IMR-90 (cell line): Measurements from ENCODE around the gene DDX46. TPM values are rescaled to one million over a fixed set of nuclear protein-coding genes. Genes with fewer than 3 reads are reported as not detected.

Source experiments
- ATAC-seq: fragments of 200-7000 bp; cut with Tn5 transposase; 2 replicates; pipeline ENCODE4 v1.9.1; 2020; ENCODE audit warnings: low read depth, mild to moderate bottlenecking, moderate library complexity
- BruUV-seq: library from RNA; stranded (reverse); fragments of 400-500 nt; replicated peaks from 2 replicates; lab custom pipeline; 2021; lab: Mats Ljungman, UMichigan
- CTCF ChIA-PET: fragments of 300-600 bp; formaldehyde crosslinking; extraction: SDS; loops from one replicate; lab custom pipeline; 2021; ENCODE audit warnings: antibody characterized with exemption; lab: Yijun Ruan, JAX
- POLR2A ChIA-PET: fragments of 300-600 bp; sonication (Branson Sonifier 250); formaldehyde crosslinking; loops from one replicate; lab custom pipeline; 2022; ENCODE audit warnings: antibody characterized with exemption; ENCODE audit not compliant: unreplicated experiment; lab: Charles Lee
- DNase-seq: peaks from one replicate; pipeline ENCODE4 v3.0.0; 2013
- H2AFZ ChIP-seq: replicated peaks from 2 replicates; pipeline ENCODE3; 2013; ENCODE audit warnings: low read length, mild to moderate bottlenecking; ENCODE audit not compliant: poor library complexity
- H2AK5ac ChIP-seq: 2 replicates; pipeline ENCODE4 v1.6.1; 2013; ENCODE audit warnings: low read depth, low read length, inconsistent platforms
- H2AK9ac ChIP-seq: replicated peaks from 2 replicates; pipeline ENCODE3; 2013; ENCODE audit warnings: mild to moderate bottlenecking, low read depth, low read length, moderate library complexity; ENCODE audit not compliant: poor library complexity
- H2BK120ac ChIP-seq: 2 replicates; pipeline ENCODE4 v1.6.1; 2013; ENCODE audit warnings: low read depth, low read length, inconsistent platforms
- H2BK15ac ChIP-seq: 3 replicates; pipeline ENCODE4 v1.6.1; 2013; ENCODE audit warnings: low read depth, low read length, inconsistent platforms
- H2BK20ac ChIP-seq: 2 replicates; pipeline ENCODE4 v1.6.1; 2013; ENCODE audit warnings: low read depth, mild to moderate bottlenecking, inconsistent platforms, low read length, moderate library complexity
- H2BK5ac ChIP-seq: 2 replicates; pipeline ENCODE4 v1.6.1; 2013; ENCODE audit warnings: mild to moderate bottlenecking, low read depth, low read length, inconsistent platforms; ENCODE audit not compliant: poor library complexity, severe bottlenecking
- H3K14ac ChIP-seq: replicated peaks from 2 replicates; pipeline ENCODE4 v1.6.1; 2013; ENCODE audit warnings: low read depth, low read length, inconsistent platforms
- H3K18ac ChIP-seq: 2 replicates; pipeline ENCODE4 v1.6.1; 2013; ENCODE audit warnings: low read depth, low read length, control low read depth
- H3K23ac ChIP-seq: 2 replicates; pipeline ENCODE4 v1.6.1; 2013; ENCODE audit warnings: low read depth, low read length, inconsistent platforms
- H3K27ac ChIP-seq: 2 replicates; pipeline ENCODE4 v1.5.1; 2013; ENCODE audit warnings: mild to moderate bottlenecking, control low read depth, low read length; ENCODE audit not compliant: insufficient read depth
- H3K27me3 ChIP-seq: 2 replicates; pipeline ENCODE4 v1.6.1; 2013; ENCODE audit warnings: low read length; ENCODE audit not compliant: control insufficient read depth, insufficient read depth
- H3K36me3 ChIP-seq: 2 replicates; pipeline ENCODE4 v1.6.1; 2013; ENCODE audit warnings: low read length, mixed read lengths; ENCODE audit not compliant: control insufficient read depth, insufficient read depth
- H3K4ac ChIP-seq: 2 replicates; pipeline ENCODE4 v1.6.1; 2013; ENCODE audit warnings: low read depth, low read length, inconsistent platforms
- H3K4me1 ChIP-seq: 2 replicates; pipeline ENCODE4 v1.6.1; 2013; ENCODE audit warnings: low read length, mixed read lengths; ENCODE audit not compliant: control insufficient read depth, insufficient read depth
- H3K4me2 ChIP-seq: 2 replicates; pipeline ENCODE4 v1.6.1; 2013; ENCODE audit warnings: low read depth, mild to moderate bottlenecking, control low read depth, low read length, moderate library complexity
- H3K4me3 ChIP-seq: 2 replicates; pipeline ENCODE4 v1.5.1; 2013; ENCODE audit warnings: low read depth, mild to moderate bottlenecking, control low read depth, low read length, moderate library complexity; ENCODE audit not compliant: insufficient read depth
- H3K56ac ChIP-seq: 2 replicates; pipeline ENCODE4 v1.6.1; 2013; ENCODE audit warnings: low read length, inconsistent platforms; ENCODE audit not compliant: insufficient read depth; ENCODE audit errors: extremely low read depth
- H3K79me1 ChIP-seq, 2 experiments: 2 replicates each; pipeline ENCODE4 v1.6.1; 2013; ENCODE audit warnings: low read length in 2 of 2, inconsistent platforms in 1 of 2, low read depth in 1 of 2
- H3K9ac ChIP-seq: 2 replicates; pipeline ENCODE4 v1.6.1; 2013; ENCODE audit warnings: low read depth, low read length, control low read depth
- H3K9me1 ChIP-seq: 2 replicates; pipeline ENCODE4 v1.6.1; 2013; ENCODE audit warnings: low read length, inconsistent platforms; ENCODE audit not compliant: insufficient read depth
- H3K9me3 ChIP-seq: 2 replicates; pipeline ENCODE4 v1.6.1; 2013; ENCODE audit warnings: low read length; ENCODE audit not compliant: control insufficient read depth, insufficient read depth
- H4K20me1 ChIP-seq: 2 replicates; pipeline ENCODE4 v1.6.1; 2013; ENCODE audit warnings: low read length, inconsistent platforms; ENCODE audit not compliant: insufficient read depth
- H4K5ac ChIP-seq: 2 replicates; pipeline ENCODE4 v1.6.1; 2013; ENCODE audit warnings: mild to moderate bottlenecking, low read depth, low read length, control low read depth
- H4K8ac ChIP-seq, 2 experiments: 2 replicates each; pipeline ENCODE4 v1.6.1; 2013; ENCODE audit warnings: low read depth in 2 of 2, low read length in 2 of 2, control low read depth in 1 of 2, inconsistent platforms in 1 of 2
- H4K91ac ChIP-seq: 2 replicates; pipeline ENCODE4 v1.6.1; 2013; ENCODE audit warnings: low read depth, low read length, inconsistent platforms; ENCODE audit not compliant: insufficient read depth
- MAZ ChIP-seq: IDR thresholded peaks from 2 replicates; pipeline ENCODE4 v1.6.1; 2012; ENCODE audit warnings: low read depth, mild to moderate bottlenecking, low read length, improper control_type of control experiment, moderate library complexity, borderline replicate concordance
- MXI1 ChIP-seq: IDR thresholded peaks from 2 replicates; pipeline ENCODE4 v1.6.1; 2012; ENCODE audit warnings: low read depth, mild to moderate bottlenecking, low read length, moderate library complexity, borderline replicate concordance
- POLR2A ChIP-seq: IDR thresholded peaks from 2 replicates; pipeline ENCODE4 v1.6.1; 2012; ENCODE audit warnings: mild to moderate bottlenecking, low read depth, low read length
- RAD21 ChIP-seq: IDR thresholded peaks from 2 replicates; pipeline ENCODE4 v1.6.1; 2012; ENCODE audit warnings: low read length, improper control_type of control experiment
- WGBS, 2 experiments: methylation state at CpG; one replicate each; pipeline versions ENCODE4 v1.1.5 to v1.1.7; 2013; ENCODE audit warnings: missing lambda C conversion rate in 2 of 2; ENCODE audit not compliant: insufficient read length in 1 of 2; ENCODE audit errors: extremely low coverage in 2 of 2; 5-methylcytosine and 5-hydroxymethylcytosine counted together
- dilution Hi-C: fragments of 300-500 bp; cut with HindIII; formaldehyde crosslinking; loops from one replicate; pipeline ENCODE4 v1.14.3; 2018; ENCODE audit warnings: low sequenced_read_pairs; ENCODE audit not compliant: unreplicated experiment
- in situ Hi-C: fragments of 300-500 bp; cut with MboI; formaldehyde crosslinking; loops from 3 replicates; pipeline ENCODE4 v1.14.3; 2019; ENCODE audit warnings: low sequenced_read_pairs, inconsistent platforms, mixed read lengths
- intact Hi-C: fragments of 100-400 bp; cut with micrococcal nuclease; formaldehyde crosslinking; loops from 2 replicates; pipeline ENCODE4 v1.10.0; 2022
- polyA plus RNA-seq, 3 experiments: library from polyadenylated mRNA; depleted of rRNA; stranded (reverse); fragments of >200 nt; gene quantifications; 2 replicates each; pipeline ENCODE4 v1.2.3, GENCODE V29; 2012; ENCODE audit warnings: low replicate concordance in 1 of 3
- total RNA-seq: library from RNA; depleted of rRNA; stranded (reverse); fragments of >200 nt; gene quantifications from 2 replicates; pipeline ENCODE4 v1.2.3, GENCODE V29; 2012
- TF ChIP-seq, protein P1 (sequence below): fragments of 150-350 bp; IDR thresholded peaks from 2 replicates; pipeline ENCODE4 v1.6.1; 2017; ENCODE audit warnings: mild to moderate bottlenecking, antibody characterized with exemption, low read length, low read depth
- TF ChIP-seq, protein P2 (sequence below): conservative IDR thresholded peaks from 2 replicates; pipeline ENCODE4 v1.5.1; 2012; ENCODE audit warnings: mild to moderate bottlenecking, low read depth, low read length, improper control_type of control experiment

Gene DDX46
- total and polyA plus RNA-seq, 2 of the 4 experiments (the other 2 are of a cell fraction), result 22.5 to 26.0 TPM

DNA sequence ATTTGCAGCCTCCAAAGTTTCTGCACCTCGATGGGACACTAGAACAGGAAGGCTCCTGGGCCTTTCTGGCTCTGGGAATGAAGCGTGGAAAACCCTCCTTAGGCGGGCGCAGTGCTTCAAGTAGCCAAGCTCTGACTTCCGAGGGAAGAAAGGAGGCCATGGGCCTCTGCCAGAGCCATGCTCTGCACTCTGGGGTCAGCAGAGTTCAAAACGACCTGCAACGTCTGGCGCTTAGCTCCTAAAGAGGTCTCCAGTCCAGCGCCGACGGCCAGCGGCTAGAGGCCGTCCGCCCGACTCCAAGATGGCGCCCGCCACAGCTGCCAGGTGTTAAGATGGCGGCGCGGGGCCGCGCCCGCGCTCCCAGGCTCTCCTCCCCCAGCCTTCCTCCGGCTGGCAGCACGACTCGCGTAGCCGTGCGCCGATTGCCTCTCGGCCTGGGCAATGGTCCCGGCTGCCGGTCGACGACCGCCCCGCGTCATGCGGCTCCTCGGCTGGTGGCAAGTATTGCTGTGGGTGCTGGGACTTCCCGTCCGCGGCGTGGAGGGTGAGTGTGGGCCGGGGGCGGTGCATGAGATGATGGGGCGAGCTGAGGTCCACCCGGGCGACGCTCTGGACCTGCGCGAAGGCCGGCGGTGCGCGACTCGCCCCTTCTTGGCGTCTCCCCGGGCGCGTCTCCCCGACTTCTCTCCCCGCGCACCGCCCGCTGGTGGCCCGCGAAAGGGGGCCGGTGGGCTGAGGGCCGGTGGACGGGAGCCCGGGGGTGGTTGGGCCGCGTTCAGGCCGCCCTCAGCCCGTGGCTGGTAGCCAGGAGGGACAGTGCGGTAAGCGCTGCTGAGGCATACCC, 115.6 kb downstream of the DDX46 start, which contains the start of gene TXNDC15:
TSS of gene TXNDC15 (plus strand) at position 385 of the 844 bp plus-strand sequence. CDS start at position 442, 57 bp downstream.
- Histone ChIP-seq H3K9me1 (peaks cover 12% of the 10 kb centered on the region; the same call in 1 of the 2 replicates), H3K27me3 (no peaks in the 10 kb centered on the region), H3K4me2 (peak within 1 kb of the TSS; percentile 98), H3K36me3 (peaks cover 3% of the 10 kb centered on the region), H3K9ac (peak within 1 kb of the TSS; percentile 97), H3K18ac (peak within 1 kb of the TSS; percentile 83), H4K20me1 (peaks cover 4% of the 10 kb centered on the region; the same call in 1 of the 2 replicates), H4K91ac (peak within 1 kb of the TSS; percentile 93), H2AK9ac (peak within 1 kb of the TSS; percentile 83), H2BK15ac (peak within 1 kb of the TSS; percentile 70; the same call in 2 of the 3 replicates), H3K79me1 (peaks cover 21 to 46% of the 10 kb centered on the region in 2 experiments), H3K56ac (peak within 1 kb of the TSS; percentile 85), H4K8ac (peak within 1 kb of the TSS; percentile 99 to 100), H2BK120ac (peak within 1 kb of the TSS; percentile 86), H2AK5ac (peak within 1 kb of the TSS; percentile 89), H3K9me3 (no peaks in the 10 kb centered on the region), H3K4me3 (peak within 1 kb of the TSS; percentile 81), H3K14ac (peak within 1 kb of the TSS; percentile 97), H2BK20ac (peak within 1 kb of the TSS; percentile 18), H4K5ac (peak within 1 kb of the TSS; percentile 97), H3K4me1 (peaks cover 5% of the 10 kb centered on the region; the same call in 1 of the 2 replicates), H3K27ac (peak within 1 kb of the TSS; percentile 99), H3K4ac (peak within 1 kb of the TSS; percentile 97), H2BK5ac (peak within 1 kb of the TSS; percentile 98), H2AFZ (peak within 1 kb of the TSS; percentile 99), H3K23ac (peak within 1 kb of the TSS; percentile 91)
- DNase-seq, result peak; percentile 86
- intact Hi-C loops (loop anchor here (2.0 kb wide), 1 partner anchor 31 kb away; the partner anchor contains the start of gene PCBD2), in situ Hi-C loops (no loop called here), dilution Hi-C loops (no loop called here)
- peak; percentile 88 for ATAC-seq
- TF ChIP-seq, protein P1, sequence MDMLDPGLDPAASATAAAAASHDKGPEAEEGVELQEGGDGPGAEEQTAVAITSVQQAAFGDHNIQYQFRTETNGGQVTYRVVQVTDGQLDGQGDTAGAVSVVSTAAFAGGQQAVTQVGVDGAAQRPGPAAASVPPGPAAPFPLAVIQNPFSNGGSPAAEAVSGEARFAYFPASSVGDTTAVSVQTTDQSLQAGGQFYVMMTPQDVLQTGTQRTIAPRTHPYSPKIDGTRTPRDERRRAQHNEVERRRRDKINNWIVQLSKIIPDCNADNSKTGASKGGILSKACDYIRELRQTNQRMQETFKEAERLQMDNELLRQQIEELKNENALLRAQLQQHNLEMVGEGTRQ, result no peak
- TF ChIP-seq MAZ, result peak; percentile 30; the same call in 1 of the 2 replicates
- TF ChIP-seq, protein P2, sequence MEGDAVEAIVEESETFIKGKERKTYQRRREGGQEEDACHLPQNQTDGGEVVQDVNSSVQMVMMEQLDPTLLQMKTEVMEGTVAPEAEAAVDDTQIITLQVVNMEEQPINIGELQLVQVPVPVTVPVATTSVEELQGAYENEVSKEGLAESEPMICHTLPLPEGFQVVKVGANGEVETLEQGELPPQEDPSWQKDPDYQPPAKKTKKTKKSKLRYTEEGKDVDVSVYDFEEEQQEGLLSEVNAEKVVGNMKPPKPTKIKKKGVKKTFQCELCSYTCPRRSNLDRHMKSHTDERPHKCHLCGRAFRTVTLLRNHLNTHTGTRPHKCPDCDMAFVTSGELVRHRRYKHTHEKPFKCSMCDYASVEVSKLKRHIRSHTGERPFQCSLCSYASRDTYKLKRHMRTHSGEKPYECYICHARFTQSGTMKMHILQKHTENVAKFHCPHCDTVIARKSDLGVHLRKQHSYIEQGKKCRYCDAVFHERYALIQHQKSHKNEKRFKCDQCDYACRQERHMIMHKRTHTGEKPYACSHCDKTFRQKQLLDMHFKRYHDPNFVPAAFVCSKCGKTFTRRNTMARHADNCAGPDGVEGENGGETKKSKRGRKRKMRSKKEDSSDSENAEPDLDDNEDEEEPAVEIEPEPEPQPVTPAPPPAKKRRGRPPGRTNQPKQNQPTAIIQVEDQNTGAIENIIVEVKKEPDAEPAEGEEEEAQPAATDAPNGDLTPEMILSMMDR, result no peak
- TF ChIP-seq MXI1, result peak; percentile 43; the same call in 1 of the 2 replicates
- peak; percentile 76 for TF ChIP-seq POLR2A
- no peak for TF ChIP-seq RAD21
- ChIA-PET CTCF (interaction anchor here (0.5 kb wide), 1 partner anchor 97 kb away, joined by 6 read pairs; no protein-coding TSS in a partner anchor), POLR2A (interaction anchor here (0.6 to 1.3 kb wide), 2 partner anchors 9 to 16 kb away, joined by 5 read pairs; no protein-coding TSS in a partner anchor)
- BruUV-seq, result no TSS peak
- 5% methylated on average over 29 of the region's 79 CpGs; no CpG with 5 or more reads in 1 of the 2 experiments for WGBS, 2 experiments
